ENCODE data around the gene KCNAB2.

KCNAB2 gene

DNA sequence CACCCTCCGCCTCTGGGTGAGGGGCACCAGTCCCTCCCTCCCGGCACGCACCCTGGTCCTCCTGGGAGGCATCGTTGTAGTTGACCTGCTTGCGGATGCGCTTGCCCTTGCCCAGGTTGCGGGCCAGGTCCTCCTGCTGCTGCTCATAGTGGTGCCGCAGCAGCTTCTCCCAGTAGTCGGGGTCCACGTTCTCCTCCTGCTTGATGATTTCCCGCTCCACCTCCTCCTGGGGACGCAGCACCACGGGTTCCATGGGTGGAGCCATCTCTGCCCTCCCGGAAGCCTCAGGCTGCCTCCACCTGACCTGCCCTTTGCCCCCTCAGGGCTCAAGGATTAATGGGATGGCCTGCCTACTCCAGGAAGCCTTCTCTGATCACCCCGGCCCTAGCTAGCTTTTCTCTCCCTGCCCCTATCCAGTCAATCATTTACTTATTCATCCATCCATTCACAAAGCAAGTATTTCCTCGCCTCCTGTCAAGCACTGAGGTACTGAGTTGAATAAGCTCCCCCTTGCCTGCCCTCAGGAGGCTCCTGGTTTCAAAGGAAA lies 80.9 kb downstream of the KCNAB2 start:
- Histone ChIP-seq H3K4me3 (ENCODE audit: insufficient read length, low read depth) (no peak overlapping the region), H3K9ac (ENCODE audit: insufficient read length, low read depth) (no peak overlapping the region), H3K4me1 (ENCODE audit: insufficient read depth, insufficient read length) (no peaks in the 10 kb centered on the region), H3K27me3 (ENCODE audit: insufficient read depth, insufficient read length) (no peaks in the 10 kb centered on the region), H3K9me3 (ENCODE audit: insufficient read depth, low read length) (no peaks in the 10 kb centered on the region), H3K36me3 (ENCODE audit: insufficient read depth, insufficient read length, low read length) (no peaks in the 10 kb centered on the region)
- TF ChIP-seq YY1 (IDR thresholded peaks at IDR 0.05; ENCODE audit: insufficient read depth, insufficient read length) (no peak), ZNF274 (IDR thresholded peaks at IDR 0.05; ENCODE audit: low read depth, low read length) (no peak), SUZ12 (IDR thresholded peaks at IDR 0.05; ENCODE audit: extremely low read depth, insufficient read depth, insufficient read length) (no peak)
- DNase-seq (ENCODE audit: low read depth, low spot score): no peak

DNA sequence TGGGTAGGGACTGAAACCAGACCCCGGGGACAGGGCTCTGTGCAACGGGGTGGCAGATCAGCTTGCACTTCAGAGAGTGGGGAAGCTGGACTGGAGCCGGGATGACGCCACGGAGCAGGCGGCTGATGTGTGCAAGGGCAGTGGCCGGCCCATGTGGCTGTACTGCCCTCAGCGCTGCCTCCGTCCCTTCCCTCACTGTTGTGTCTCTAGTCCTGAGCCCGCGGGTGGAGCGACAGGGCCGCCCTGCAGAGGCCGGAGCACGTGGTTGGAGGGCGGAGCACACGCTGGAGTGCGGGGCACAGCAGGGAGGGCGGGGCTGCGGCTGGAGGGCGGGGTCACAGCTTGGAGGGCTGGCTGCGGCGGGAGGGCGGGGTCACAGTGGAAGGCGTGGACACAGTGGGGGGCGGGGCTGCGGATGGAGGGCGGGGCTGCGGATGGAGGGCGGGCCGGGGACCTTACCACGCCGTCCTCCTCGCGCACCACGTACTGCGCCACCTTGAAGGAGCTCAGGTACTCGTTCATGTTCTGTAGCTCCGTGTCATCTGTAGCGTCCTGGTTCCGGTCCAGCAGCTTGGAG lies 82.0 kb downstream of the KCNAB2 start:
- H3K4me3 ChIP-seq (ENCODE audit: insufficient read length, low read depth): no peak overlapping the region
- H3K4me1 ChIP-seq (ENCODE audit: insufficient read depth, insufficient read length): no peaks in the 10 kb centered on the region
- H3K36me3 ChIP-seq (ENCODE audit: insufficient read depth, insufficient read length, low read length): no peaks in the 10 kb centered on the region
- no peaks in the 10 kb centered on the region for H3K9me3 ChIP-seq (ENCODE audit: insufficient read depth, low read length)
- H3K9ac ChIP-seq (ENCODE audit: insufficient read length, low read depth): no peak overlapping the region
- no peaks in the 10 kb centered on the region for H3K27me3 ChIP-seq (ENCODE audit: insufficient read depth, insufficient read length)
- peak; percentile 36 for DNase-seq (ENCODE audit: low read depth, low spot score)
- TF ChIP-seq YY1 (IDR thresholded peaks at IDR 0.05; ENCODE audit: insufficient read depth, insufficient read length) (no peak), SUZ12 (IDR thresholded peaks at IDR 0.05; ENCODE audit: extremely low read depth, insufficient read depth, insufficient read length) (no peak), ZNF274 (IDR thresholded peaks at IDR 0.05; ENCODE audit: low read depth, low read length) (no peak)

- H3K9me3 ChIP-seq (ENCODE audit: insufficient read depth, low read length): no peaks in the 10 kb centered on the region
- H3K4me1 ChIP-seq (ENCODE audit: insufficient read depth, insufficient read length): no peaks in the 10 kb centered on the region
- no peak overlapping the region for H3K9ac ChIP-seq (ENCODE audit: insufficient read length, low read depth)
- no peak for TF ChIP-seq SUZ12 (IDR thresholded peaks at IDR 0.05; ENCODE audit: extremely low read depth, insufficient read depth, insufficient read length)
- TF ChIP-seq ZNF274 (IDR thresholded peaks at IDR 0.05; ENCODE audit: low read depth, low read length): no peak
- TF ChIP-seq YY1 (IDR thresholded peaks at IDR 0.05; ENCODE audit: insufficient read depth, insufficient read length): no peak
- H3K36me3 ChIP-seq (ENCODE audit: insufficient read depth, insufficient read length, low read length): no peaks in the 10 kb centered on the region
- H3K4me3 ChIP-seq (ENCODE audit: insufficient read length, low read depth): no peak overlapping the region
- H3K27me3 ChIP-seq (ENCODE audit: insufficient read depth, insufficient read length): no peaks in the 10 kb centered on the region
- no peak for DNase-seq (ENCODE audit: low read depth, low spot score)
These were observed 82.8 kb downstream of the KCNAB2 start for GRCh38 chr1:6128276-6129081.

DNA sequence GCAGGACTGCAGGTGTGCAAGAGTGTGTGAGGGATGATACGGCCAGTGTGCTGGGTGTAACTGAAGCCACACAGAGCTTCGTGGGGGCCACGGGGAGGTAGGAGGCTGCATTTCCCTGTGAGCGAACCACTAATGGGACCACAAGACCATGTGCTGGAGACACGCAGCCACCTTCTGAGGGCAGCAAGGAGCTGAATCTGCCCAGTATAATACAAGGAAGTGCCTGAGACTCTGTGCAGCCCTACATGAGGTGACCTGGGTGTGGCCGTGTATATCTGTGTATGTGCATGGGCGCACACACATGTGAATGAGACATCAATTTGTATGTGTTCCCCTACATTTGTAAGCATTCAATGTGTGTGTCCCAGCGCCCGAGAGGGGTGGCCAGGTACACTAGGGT lies 83.6 kb downstream of the KCNAB2 start:
- no peak for DNase-seq (ENCODE audit: low read depth, low spot score)
- Histone ChIP-seq H3K9ac (ENCODE audit: insufficient read length, low read depth) (no peak overlapping the region), H3K9me3 (ENCODE audit: insufficient read depth, low read length) (no peaks in the 10 kb centered on the region), H3K4me3 (ENCODE audit: insufficient read length, low read depth) (no peak overlapping the region), H3K4me1 (ENCODE audit: insufficient read depth, insufficient read length) (no peaks in the 10 kb centered on the region), H3K27me3 (ENCODE audit: insufficient read depth, insufficient read length) (no peaks in the 10 kb centered on the region), H3K36me3 (ENCODE audit: insufficient read depth, insufficient read length, low read length) (no peaks in the 10 kb centered on the region)
- TF ChIP-seq ZNF274 (IDR thresholded peaks at IDR 0.05; ENCODE audit: low read depth, low read length): no peak
- no peak for TF ChIP-seq SUZ12 (IDR thresholded peaks at IDR 0.05; ENCODE audit: extremely low read depth, insufficient read depth, insufficient read length)
- TF ChIP-seq YY1 (IDR thresholded peaks at IDR 0.05; ENCODE audit: insufficient read depth, insufficient read length): no peak

DNA sequence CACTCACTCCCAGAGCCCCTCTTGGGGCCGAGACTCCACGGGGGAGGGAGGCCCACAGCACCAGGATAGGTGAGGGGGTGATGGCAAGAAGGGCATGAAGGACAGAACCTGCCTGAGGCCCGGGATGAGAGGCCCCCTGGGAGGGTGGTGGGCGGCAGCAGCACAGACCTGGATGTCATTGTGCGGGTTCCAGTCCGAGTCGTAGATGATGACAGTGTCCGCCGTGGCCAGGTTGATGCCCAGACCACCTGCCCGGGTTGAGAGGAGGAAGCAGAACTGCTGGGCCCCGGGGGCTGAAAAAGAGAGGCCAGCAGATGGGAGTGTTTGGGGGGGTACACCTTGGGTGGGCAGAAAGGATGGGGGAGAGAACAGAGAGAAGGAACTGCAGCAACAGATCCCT lies 84.3 kb downstream of the KCNAB2 start:
- H3K4me3 ChIP-seq (ENCODE audit: insufficient read length, low read depth): no peak overlapping the region
- H3K4me1 ChIP-seq (ENCODE audit: insufficient read depth, insufficient read length): no peaks in the 10 kb centered on the region
- no peak overlapping the region for H3K9ac ChIP-seq (ENCODE audit: insufficient read length, low read depth)
- DNase-seq (ENCODE audit: low read depth, low spot score): no peak
- no peaks in the 10 kb centered on the region for H3K36me3 ChIP-seq (ENCODE audit: insufficient read depth, insufficient read length, low read length)
- TF ChIP-seq ZNF274 (IDR thresholded peaks at IDR 0.05; ENCODE audit: low read depth, low read length) (no peak), YY1 (IDR thresholded peaks at IDR 0.05; ENCODE audit: insufficient read depth, insufficient read length) (no peak), SUZ12 (IDR thresholded peaks at IDR 0.05; ENCODE audit: extremely low read depth, insufficient read depth, insufficient read length) (no peak)
- no peaks in the 10 kb centered on the region for H3K27me3 ChIP-seq (ENCODE audit: insufficient read depth, insufficient read length)
- no peaks in the 10 kb centered on the region for H3K9me3 ChIP-seq (ENCODE audit: insufficient read depth, low read length)

DNA sequence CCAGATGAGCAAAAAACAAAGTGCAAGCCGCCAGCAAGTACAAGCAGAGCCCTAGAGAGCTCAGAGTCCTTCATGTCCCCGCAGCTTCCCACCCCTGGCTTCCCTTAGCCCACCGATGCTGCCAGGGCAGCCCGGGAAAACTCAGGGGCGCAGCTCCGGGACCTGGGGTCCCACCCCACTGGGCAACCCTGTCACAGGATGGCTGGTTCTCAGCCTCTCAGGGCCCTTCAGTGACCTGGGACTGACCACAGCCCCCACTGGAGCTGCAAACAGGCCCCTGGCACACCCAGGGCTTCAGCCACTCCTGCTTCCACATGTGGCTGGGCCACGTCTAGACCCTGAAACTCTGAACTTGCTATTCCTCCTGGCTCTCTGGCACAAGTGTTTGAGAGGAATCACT lies 84.9 kb downstream of the KCNAB2 start:
- Histone ChIP-seq H3K4me3 (ENCODE audit: insufficient read length, low read depth) (no peak overlapping the region), H3K4me1 (ENCODE audit: insufficient read depth, insufficient read length) (no peaks in the 10 kb centered on the region), H3K27me3 (ENCODE audit: insufficient read depth, insufficient read length) (no peaks in the 10 kb centered on the region), H3K9me3 (ENCODE audit: insufficient read depth, low read length) (no peaks in the 10 kb centered on the region), H3K36me3 (ENCODE audit: insufficient read depth, insufficient read length, low read length) (no peaks in the 10 kb centered on the region), H3K9ac (ENCODE audit: insufficient read length, low read depth) (no peak overlapping the region)
- no peak for DNase-seq (ENCODE audit: low read depth, low spot score)
- no peak for TF ChIP-seq ZNF274 (IDR thresholded peaks at IDR 0.05; ENCODE audit: low read depth, low read length)

- no peak for DNase-seq (ENCODE audit: low read depth, low spot score)
- TF ChIP-seq SUZ12 (IDR thresholded peaks at IDR 0.05; ENCODE audit: extremely low read depth, insufficient read depth, insufficient read length) (no peak), YY1 (IDR thresholded peaks at IDR 0.05; ENCODE audit: insufficient read depth, insufficient read length) (no peak), ZNF274 (IDR thresholded peaks at IDR 0.05; ENCODE audit: low read depth, low read length) (no peak)
- no peaks in the 10 kb centered on the region for H3K27me3 ChIP-seq (ENCODE audit: insufficient read depth, insufficient read length)
These were observed 85.9 kb downstream of the KCNAB2 start for GRCh38 chr1:6131561-6131960.

More at GRCh38 chr1:6131561-6131960, 85.9 kb downstream of the KCNAB2 start:
- H3K36me3 ChIP-seq (ENCODE audit: insufficient read depth, insufficient read length, low read length): no peaks in the 10 kb centered on the region
- H3K4me1 ChIP-seq (ENCODE audit: insufficient read depth, insufficient read length): no peaks in the 10 kb centered on the region
- H3K9me3 ChIP-seq (ENCODE audit: insufficient read depth, low read length): no peaks in the 10 kb centered on the region
- H3K4me3 ChIP-seq (ENCODE audit: insufficient read length, low read depth): no peak overlapping the region
- H3K9ac ChIP-seq (ENCODE audit: insufficient read length, low read depth): no peak overlapping the region
